CD4-positive, alpha-beta T cell treated with Interleukin-15 for 4 hours (primary cell): ENCODE measurements around the gene TGFBRAP1.

Experiments
- DNase-seq: peaks from one replicate; pipeline ENCODE4 v3.0.0-alpha.2; 2020; ENCODE audit warnings: low spot score

Gene TGFBRAP1

GRCh38 chr2:105237045-105237765 is 92.3 kb downstream of the TGFBRAP1 start:
- DNase-seq = no peak

GRCh38 chr2:105236060-105236424 is 93.5 kb downstream of the TGFBRAP1 start:
- DNase-seq = no peak

GRCh38 chr2:105235388-105236059 is 94.0 kb downstream of the TGFBRAP1 start:
- peak; percentile 55 for DNase-seq

- no peak for DNase-seq
Observed at GRCh38 chr2:105231232-105231619, 98.3 kb downstream of the TGFBRAP1 start.

- no peak for DNase-seq
Observed at GRCh38 chr2:105224444-105224843, 105.1 kb downstream of the TGFBRAP1 start.

- DNase-seq = no peak
Observed at GRCh38 chr2:105220604-105221003, 108.9 kb downstream of the TGFBRAP1 start.

- no peak for DNase-seq
Observed at GRCh38 chr2:105215586-105216192, 113.8 kb downstream of the TGFBRAP1 start.
